Colonic mucosa (tissue), 4 donors: ENCODE results near the gene ZNF600. TPM values are rescaled to one million over a fixed set of nuclear protein-coding genes. Genes with fewer than 3 reads are reported as not detected.
"Not testable (repeated sequence)": the region's sequence is repeated elsewhere in the genome, so short reads cannot be mapped to it uniquely, and the experiment has no call there.

ENCODE experiments used
- DNase-seq: peaks from one replicate; pipeline ENCODE4 v3.0.0-alpha.2; 2020
- H3K27ac ChIP-seq: fragments of 200-600 bp; one replicate; pipeline ENCODE4 v1.8.0; 2021
- H3K27me3 ChIP-seq: fragments of 200-600 bp; one replicate; pipeline ENCODE4 v1.8.0; 2021
- H3K36me3 ChIP-seq: fragments of 200-600 bp; one replicate; pipeline ENCODE4 v1.8.0; 2021
- H3K4me1 ChIP-seq: fragments of 200-600 bp; one replicate; pipeline ENCODE4 v1.8.0; 2021; ENCODE audit warnings: mild to moderate bottlenecking
- H3K4me3 ChIP-seq: fragments of 200-600 bp; one replicate; pipeline ENCODE4 v1.8.0; 2021
- H3K9ac ChIP-seq, 2 donors: one replicate each; pipeline ENCODE4 v1.7.0; 2013; ENCODE audit warnings: control low read depth in 2 of 2, low read depth in 2 of 2, low read length in 2 of 2
- H3K9me3 ChIP-seq: fragments of 200-600 bp; one replicate; pipeline ENCODE4 v1.8.0; 2021
- intact Hi-C: fragments of 100-400 bp; cut with DNase I; formaldehyde crosslinking; loops from one replicate; pipeline ENCODE4 v1.14.1; 2022
- total RNA-seq, 2 donors: library from RNA; stranded (reverse); fragmentation: NEBNext Ultra II Directional in 1 of 2; extraction: Animal tissue kit (Norgen Biotek cat#: 25700) in 1 of 2; gene quantifications; one replicate each; pipeline ENCODE4 v1.2.1, GENCODE V29; 2021
- TF ChIP-seq, protein P1 (sequence below): fragments of 200-600 bp; IDR thresholded peaks from one replicate; pipeline ENCODE4 v1.8.0; 2022; ENCODE audit warnings: antibody characterized with exemption, mild to moderate bottlenecking
- donor health status: healthy.
- donor health status: DM: no; HTN: no; CAD: no.
- donor health status: DM: no; HTN: no; CAD: no.

ZNF600 gene
- total RNA-seq, 2 donors from 2014 or later = 10.4 to 13.2 TPM

DNA sequence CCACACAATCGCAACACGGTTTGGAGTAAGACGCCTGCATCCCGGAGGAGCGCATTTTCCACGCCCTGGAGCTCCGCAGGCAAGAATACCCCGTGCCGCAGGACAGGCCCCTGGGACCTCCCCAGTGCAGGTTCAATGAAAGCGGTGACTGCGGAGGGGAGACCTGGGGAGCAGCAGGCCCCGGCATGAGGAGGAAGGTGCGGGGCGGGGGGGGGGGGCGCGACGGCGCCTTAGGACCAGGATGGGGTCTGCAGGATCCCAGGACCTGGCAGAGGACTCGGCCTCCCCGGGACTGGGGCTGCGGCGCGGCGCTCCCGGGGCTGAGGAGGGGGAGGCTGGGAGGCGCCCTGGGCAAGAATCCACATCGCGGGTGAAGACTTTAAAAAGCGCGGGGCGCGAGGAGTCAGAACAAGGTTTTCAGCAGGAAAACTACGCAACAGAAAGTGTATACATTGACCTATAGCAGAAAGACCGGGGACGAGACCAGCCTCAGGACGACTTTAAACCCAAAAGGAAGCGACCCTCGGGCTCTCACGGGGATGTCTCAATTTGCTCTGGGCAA, 52.2 kb downstream of the ZNF600 start:
- Histone ChIP-seq H3K9ac (peak overlapping the region; percentile 75 to 92), H3K4me1 (no peaks in the 10 kb centered on the region), H3K36me3 (no peaks in the 10 kb centered on the region), H3K4me3 (peak overlapping the region; percentile 86), H3K27ac (peak overlapping the region; percentile 71), H3K27me3 (no peaks in the 10 kb centered on the region), H3K9me3 (no peaks in the 10 kb centered on the region)
- TF ChIP-seq, protein P1, sequence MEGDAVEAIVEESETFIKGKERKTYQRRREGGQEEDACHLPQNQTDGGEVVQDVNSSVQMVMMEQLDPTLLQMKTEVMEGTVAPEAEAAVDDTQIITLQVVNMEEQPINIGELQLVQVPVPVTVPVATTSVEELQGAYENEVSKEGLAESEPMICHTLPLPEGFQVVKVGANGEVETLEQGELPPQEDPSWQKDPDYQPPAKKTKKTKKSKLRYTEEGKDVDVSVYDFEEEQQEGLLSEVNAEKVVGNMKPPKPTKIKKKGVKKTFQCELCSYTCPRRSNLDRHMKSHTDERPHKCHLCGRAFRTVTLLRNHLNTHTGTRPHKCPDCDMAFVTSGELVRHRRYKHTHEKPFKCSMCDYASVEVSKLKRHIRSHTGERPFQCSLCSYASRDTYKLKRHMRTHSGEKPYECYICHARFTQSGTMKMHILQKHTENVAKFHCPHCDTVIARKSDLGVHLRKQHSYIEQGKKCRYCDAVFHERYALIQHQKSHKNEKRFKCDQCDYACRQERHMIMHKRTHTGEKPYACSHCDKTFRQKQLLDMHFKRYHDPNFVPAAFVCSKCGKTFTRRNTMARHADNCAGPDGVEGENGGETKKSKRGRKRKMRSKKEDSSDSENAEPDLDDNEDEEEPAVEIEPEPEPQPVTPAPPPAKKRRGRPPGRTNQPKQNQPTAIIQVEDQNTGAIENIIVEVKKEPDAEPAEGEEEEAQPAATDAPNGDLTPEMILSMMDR = no peak
- intact Hi-C loops = no loop called here
- DNase-seq = no peak

DNA sequence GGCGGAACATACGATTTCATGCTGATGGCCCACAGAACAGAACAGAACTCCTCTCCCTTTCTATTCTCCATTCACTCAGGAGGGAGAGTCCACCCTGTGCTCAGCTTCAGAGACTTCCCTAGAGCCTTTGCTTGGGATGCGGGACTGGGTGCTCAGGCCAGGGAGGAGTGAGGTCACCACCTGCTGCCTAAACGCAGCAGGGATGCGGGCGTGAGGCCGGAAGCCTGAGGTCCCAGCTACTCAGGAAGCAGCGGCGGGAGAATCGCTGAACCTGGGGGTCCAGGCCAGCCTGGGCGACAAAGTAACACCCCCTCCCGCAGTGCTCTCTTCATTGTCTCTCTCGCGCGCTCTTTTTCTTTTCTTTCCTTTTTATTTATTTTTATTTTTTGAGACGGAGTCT, 60.5 kb downstream of the ZNF600 start:
- H3K9me3 ChIP-seq, H3K9ac ChIP-seq, H3K36me3 ChIP-seq, H3K27ac ChIP-seq, DNase-seq, intact Hi-C loops, H3K4me3 ChIP-seq, H3K4me1 ChIP-seq, H3K27me3 ChIP-seq: not testable (repeated sequence)

DNA sequence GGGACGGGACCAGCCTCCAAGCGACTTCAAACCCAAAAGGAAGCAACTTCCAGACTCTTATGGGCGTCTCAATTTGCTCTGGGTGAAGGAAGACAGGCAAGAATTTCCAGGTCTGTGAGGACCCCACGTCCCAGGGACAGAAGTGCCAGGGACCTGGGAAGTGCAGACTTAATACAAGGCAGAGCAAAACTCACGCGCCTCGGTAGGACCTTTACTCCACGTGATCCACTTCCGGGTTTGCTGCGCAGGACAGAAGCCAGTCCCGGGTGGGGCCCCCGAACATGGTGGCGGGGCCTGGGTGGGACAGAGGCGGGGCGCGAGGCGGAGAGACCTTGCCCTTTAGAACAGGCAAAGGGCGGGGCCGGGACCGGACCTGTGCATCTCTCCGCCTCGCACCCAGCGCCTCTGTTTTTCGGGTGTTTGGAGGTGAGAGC, 61.0 kb downstream of the ZNF600 start:
- H3K4me3 ChIP-seq = no peak overlapping the region
- H3K9ac ChIP-seq = no peak overlapping the region
- TF ChIP-seq, protein P1 = no peak
- intact Hi-C loops = no loop called here
- H3K9me3 ChIP-seq = no peaks in the 10 kb centered on the region
- H3K36me3 ChIP-seq = no peaks in the 10 kb centered on the region
- H3K27me3 ChIP-seq = no peaks in the 10 kb centered on the region
- no peak overlapping the region for H3K27ac ChIP-seq
- DNase-seq = no peak
- no peaks in the 10 kb centered on the region for H3K4me1 ChIP-seq

DNA sequence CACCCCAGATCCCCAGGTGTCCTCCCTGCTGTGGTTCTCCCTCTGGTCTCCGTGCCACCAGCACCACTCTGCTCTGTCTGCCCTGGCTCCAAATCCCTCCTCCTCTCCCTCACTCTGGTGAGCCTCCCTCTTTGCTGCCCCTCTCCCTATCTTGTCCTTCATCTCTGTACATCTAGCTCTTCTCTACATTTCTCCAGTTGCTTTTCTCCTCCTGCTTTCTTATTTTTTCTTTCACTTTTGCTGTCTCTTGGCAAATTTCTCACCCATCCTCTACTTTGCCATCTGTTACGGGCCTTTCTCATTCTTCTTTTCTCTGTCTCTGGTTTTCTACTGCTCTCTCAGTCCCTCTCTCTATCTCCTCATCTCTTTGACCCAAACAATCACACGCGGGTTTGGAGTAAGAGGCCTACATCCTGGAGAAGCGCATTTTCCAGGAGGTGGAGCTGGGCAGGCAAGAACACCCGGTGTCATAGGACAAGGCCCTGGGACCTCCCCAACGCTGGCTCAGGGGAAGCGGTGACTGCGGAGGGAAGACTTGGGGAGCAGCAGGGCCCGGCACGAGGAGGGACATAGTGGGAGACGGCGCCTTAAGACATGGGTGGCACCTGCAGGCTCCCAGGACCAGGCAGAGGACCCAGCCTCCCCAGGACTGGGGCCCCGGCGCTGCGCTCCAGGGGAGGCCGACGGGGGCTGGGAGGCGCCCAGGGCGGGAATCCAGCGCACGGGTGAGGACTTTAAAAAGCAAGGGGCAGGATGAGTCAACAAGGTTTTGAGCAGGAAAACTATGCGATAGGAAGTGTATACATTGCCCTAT, 61.7 kb downstream of the ZNF600 start:
- intact Hi-C loops = no loop called here
- H3K27ac ChIP-seq = no peak overlapping the region
- TF ChIP-seq, protein P1 = no peak
- no peak overlapping the region for H3K4me3 ChIP-seq
- no peak overlapping the region for H3K9ac ChIP-seq
- H3K4me1 ChIP-seq = no peaks in the 10 kb centered on the region
- H3K9me3 ChIP-seq = no peaks in the 10 kb centered on the region
- H3K36me3 ChIP-seq = no peaks in the 10 kb centered on the region
- DNase-seq = no peak
- H3K27me3 ChIP-seq = no peaks in the 10 kb centered on the region

DNA sequence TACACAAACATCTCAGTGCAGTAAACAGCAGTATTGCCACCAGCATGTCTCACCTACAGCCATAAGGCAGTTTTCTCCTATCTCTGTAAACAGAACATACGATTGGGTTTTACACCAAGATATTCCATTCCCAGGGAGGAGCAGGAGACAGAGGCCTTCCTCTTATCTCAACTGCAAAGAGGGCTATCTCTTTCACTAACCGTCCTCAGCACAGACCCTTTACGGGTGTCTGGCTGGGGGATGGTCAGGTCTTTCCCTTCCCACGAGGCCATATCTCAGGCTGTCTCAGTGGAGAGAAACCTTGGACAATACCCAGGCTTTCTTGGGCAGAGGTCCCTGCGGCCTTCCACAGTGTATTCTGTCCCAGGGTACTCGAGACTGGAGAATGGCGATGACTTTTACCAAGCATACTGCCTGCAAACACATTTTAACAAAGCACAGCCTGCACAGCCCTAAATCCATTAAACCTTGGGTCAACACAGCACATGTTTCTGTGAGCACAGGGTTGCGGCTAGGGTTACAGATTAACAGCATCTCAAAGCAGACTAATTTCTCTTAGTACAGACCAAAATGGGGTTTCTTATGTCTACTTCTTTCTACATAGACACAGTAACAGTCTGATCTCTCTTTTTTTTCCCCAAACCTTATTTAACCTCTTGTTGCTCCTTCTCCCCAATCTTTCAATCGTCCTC, 62.5 kb downstream of the ZNF600 start:
- intact Hi-C loops, H3K9ac ChIP-seq, H3K27ac ChIP-seq, H3K4me1 ChIP-seq, H3K36me3 ChIP-seq, H3K9me3 ChIP-seq, DNase-seq, H3K27me3 ChIP-seq, H3K4me3 ChIP-seq: not testable (repeated sequence)

DNA sequence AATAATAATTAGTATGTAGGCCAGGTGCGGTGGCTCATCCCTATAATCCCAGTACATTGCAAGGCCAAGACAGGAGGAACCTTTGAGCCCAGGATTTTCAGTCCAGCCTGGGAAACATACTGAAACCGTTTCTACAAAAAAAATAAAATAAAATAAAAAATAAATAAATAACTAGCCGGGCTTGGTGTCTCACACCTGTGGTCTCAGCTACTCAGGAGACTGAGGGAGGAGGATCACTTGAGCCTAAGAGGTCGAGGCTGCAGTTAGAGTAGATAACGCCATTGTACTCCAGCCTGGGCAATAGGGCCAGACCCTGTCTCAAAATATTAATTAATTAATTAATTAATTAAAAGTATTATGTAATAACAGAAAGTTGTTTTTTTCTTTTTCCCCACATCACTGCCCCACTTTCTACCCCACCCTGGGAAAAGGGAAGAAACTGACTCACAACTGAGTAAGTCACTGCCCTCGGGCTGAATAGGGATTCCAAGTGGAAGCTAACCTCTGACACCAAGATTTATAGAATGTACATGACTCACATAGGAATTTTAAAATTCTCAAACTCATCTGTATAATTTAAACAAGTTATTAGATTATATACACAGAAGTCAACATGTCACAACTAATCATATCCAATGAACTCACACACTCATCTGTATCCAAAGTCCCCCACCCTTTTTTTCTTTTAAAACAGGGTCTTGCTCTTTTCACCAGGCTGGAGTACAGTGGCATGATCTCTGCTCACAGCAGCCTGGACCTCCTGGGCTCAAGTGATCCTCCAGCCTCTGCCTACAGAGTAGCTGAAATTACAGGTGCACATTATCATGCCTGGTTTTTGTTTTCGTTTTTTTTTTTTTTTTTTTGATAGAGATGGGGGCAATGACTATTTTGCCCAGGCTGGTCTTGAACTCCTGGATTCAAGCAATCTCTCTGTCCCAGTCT, 64.3 kb downstream of the ZNF600 start:
- DNase-seq = no peak
- H3K27ac ChIP-seq = no peak overlapping the region
- TF ChIP-seq, protein P1 = no peak
- no peak overlapping the region for H3K4me3 ChIP-seq
- H3K27me3 ChIP-seq = no peaks in the 10 kb centered on the region
- no peak overlapping the region for H3K9ac ChIP-seq
- intact Hi-C loops = no loop called here
- no peaks in the 10 kb centered on the region for H3K36me3 ChIP-seq
- H3K4me1 ChIP-seq = no peaks in the 10 kb centered on the region
- no peaks in the 10 kb centered on the region for H3K9me3 ChIP-seq

DNA sequence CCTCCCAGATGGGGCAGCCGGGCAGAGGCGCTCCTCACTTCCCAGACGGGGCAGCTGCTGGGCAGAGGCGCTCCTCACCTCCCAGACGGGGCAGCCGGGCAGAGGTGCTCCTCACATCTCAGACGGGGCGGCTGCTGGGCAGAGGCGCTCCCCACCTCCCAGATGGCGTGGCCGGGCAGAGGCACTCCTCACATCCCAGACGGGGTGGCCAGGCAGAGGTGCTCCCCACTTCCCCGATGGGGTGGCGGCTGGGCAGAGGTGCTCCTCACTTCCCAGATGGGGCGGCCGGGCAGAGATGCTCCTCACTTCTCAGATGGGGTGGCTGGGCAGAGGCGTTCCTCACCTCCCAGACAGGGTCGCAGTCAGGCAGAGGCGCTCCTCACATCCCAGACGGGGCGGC, 66.0 kb downstream of the ZNF600 start:
- intact Hi-C loops, H3K27me3 ChIP-seq, H3K9me3 ChIP-seq, H3K9ac ChIP-seq, H3K27ac ChIP-seq, DNase-seq, H3K4me1 ChIP-seq, H3K36me3 ChIP-seq, H3K4me3 ChIP-seq: not testable (repeated sequence)
